Skeletal muscle satellite cell (primary cell): ENCODE measurements around the gene CP.

ENCODE experiments used
- H3K27me3 ChIP-seq: 2 replicates; pipeline ENCODE4 v1.7.0; 2013; ENCODE audit warnings: low read length; ENCODE audit not compliant: control insufficient read depth, insufficient read depth
- H3K36me3 ChIP-seq: 2 replicates; pipeline ENCODE4 v1.7.0; 2013; ENCODE audit warnings: mild to moderate bottlenecking, control low read depth, low read length; ENCODE audit not compliant: insufficient read depth
- H3K4me1 ChIP-seq: 2 replicates; pipeline ENCODE4 v1.7.0; 2013; ENCODE audit warnings: low read length; ENCODE audit not compliant: control insufficient read depth, insufficient read depth
- H3K4me2 ChIP-seq: 2 replicates; pipeline ENCODE4 v1.7.0; 2013; ENCODE audit warnings: mild to moderate bottlenecking, low read length
- H3K4me3 ChIP-seq: 2 replicates; pipeline ENCODE4 v1.7.0; 2013; ENCODE audit warnings: low read length
- H3K9ac ChIP-seq: 2 replicates; pipeline ENCODE4 v1.7.0; 2013; ENCODE audit warnings: mild to moderate bottlenecking, low read depth, low read length, moderate library complexity
- H3K9me3 ChIP-seq: replicated peaks from 2 replicates; pipeline ENCODE4 v1.7.0; 2013; ENCODE audit warnings: mild to moderate bottlenecking, control low read depth, low read length

The CP gene

DNA sequence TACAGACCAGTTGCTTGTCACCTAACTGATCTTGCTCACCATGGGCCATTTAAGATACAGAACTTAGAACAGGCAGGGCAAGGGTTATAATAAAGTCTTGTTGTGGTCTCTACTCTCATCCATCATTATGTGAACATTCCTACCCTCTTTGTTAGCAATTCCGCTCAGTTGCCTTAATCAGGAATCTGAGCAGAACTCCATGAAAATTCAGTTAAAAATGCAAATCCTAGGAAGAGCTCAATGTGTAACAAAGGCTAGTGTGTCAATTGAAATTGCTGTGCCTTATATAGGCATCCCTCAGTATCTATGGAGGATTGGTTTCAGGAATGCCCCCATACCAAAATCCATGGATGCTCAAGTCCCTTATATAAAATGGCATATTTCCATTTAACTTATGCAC lies 44.5 kb downstream of the CP start:
- peaks cover 26% of the 10 kb centered on the region for H3K4me1 ChIP-seq
- no peak overlapping the region for H3K4me3 ChIP-seq
- H3K4me2 ChIP-seq = no peak overlapping the region
- no peaks in the 10 kb centered on the region for H3K27me3 ChIP-seq
- H3K9me3 ChIP-seq = no peaks in the 10 kb centered on the region
- H3K9ac ChIP-seq = no peak overlapping the region
- H3K36me3 ChIP-seq = peaks cover 12% of the 10 kb centered on the region

DNA sequence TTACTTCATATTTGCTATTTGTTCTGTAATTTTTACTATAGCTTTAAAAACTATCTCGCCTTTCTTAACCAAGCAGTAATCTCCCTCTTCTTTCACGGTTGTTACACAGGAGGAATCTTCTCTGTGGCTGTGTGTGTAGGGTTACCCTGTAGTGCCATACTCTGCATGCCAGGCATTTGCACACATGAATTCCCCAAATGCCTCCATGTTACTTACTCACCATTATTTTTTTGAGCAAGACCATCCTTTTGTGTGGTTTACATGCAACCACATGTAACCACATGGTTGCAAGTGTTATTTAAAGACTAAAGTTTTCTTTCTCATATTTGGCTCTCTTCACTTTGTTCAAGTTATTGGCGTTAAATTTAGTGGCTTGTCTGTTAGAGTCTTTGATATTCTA lies 46.7 kb downstream of the CP start:
- no peak overlapping the region for H3K4me3 ChIP-seq
- peaks cover 16% of the 10 kb centered on the region for H3K4me1 ChIP-seq
- no peaks in the 10 kb centered on the region for H3K27me3 ChIP-seq
- no peaks in the 10 kb centered on the region for H3K9me3 ChIP-seq
- H3K36me3 ChIP-seq = peaks cover 24% of the 10 kb centered on the region
- no peak overlapping the region for H3K4me2 ChIP-seq
- no peak overlapping the region for H3K9ac ChIP-seq

DNA sequence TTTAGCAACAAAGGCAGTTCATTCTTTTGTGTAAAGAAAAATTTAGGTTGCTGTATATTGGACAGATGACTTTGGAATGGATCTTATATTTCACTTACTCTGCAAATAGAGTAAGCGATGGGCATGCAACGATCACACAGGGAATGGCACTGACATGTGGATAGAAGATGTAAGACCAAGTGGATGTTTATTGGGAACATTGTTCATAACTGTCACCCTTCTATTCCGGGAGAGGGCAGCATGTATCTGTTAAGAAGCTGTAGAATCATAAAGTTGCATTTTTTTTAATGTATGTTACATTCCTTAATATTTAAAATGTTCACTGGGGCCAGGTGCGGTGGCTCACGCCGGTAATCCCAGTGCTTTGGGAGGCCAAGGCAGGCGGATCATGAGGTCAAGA lies 51.0 kb downstream of the CP start:
- Histone ChIP-seq H3K27me3 (no peaks in the 10 kb centered on the region), H3K4me3 (no peak overlapping the region), H3K9ac (no peak overlapping the region), H3K4me1 (no peaks in the 10 kb centered on the region), H3K36me3 (peaks cover 46% of the 10 kb centered on the region), H3K4me2 (no peak overlapping the region), H3K9me3 (no peaks in the 10 kb centered on the region)

DNA sequence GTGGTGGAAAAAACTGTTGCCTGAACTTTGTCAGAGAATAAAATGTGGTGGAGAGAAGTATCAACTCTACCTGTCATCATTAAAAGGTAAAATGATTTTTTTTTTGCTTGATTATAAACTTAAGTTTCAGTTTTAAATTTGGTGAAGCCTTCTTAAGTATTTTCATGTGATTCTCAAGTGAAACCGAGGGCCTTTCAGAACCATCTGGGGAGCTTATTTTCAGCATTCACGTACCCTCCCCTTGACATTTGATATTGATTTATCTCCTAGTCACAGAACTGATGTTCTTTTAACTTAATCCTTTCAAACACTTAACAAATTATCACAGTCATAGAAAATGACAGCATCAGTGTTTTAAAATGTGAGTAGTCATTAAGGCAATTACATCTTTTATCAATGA lies 53.7 kb downstream of the CP start:
- H3K4me2 ChIP-seq = no peak overlapping the region
- no peaks in the 10 kb centered on the region for H3K27me3 ChIP-seq
- H3K36me3 ChIP-seq = peaks cover 67% of the 10 kb centered on the region
- no peaks in the 10 kb centered on the region for H3K4me1 ChIP-seq
- H3K9ac ChIP-seq = no peak overlapping the region
- no peaks in the 10 kb centered on the region for H3K9me3 ChIP-seq
- no peak overlapping the region for H3K4me3 ChIP-seq

DNA sequence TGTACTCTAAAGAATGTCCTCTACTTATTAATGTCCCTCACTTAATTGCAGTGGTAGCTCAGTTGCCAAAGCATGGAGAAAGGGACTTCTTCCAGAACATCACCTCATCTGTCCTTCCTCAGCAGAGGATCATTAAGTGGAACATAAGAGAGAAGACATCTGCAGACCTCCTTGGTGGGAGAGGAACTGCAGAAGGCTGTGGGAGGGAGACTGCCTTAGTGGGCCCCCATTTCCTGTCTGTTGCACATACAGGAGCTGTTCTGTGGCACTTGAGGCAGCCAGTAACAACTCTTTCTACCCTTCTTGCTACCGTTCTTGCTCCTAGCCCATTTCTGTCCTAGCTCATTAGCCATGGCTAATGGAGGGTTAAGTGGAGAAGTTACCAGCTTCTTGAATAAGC lies 58.6 kb downstream of the CP start:
- no peak overlapping the region for H3K9ac ChIP-seq
- H3K9me3 ChIP-seq = no peaks in the 10 kb centered on the region
- H3K4me1 ChIP-seq = no peaks in the 10 kb centered on the region
- H3K27me3 ChIP-seq = no peaks in the 10 kb centered on the region
- H3K36me3 ChIP-seq = peaks cover 56% of the 10 kb centered on the region
- no peak overlapping the region for H3K4me2 ChIP-seq
- no peak overlapping the region for H3K4me3 ChIP-seq

DNA sequence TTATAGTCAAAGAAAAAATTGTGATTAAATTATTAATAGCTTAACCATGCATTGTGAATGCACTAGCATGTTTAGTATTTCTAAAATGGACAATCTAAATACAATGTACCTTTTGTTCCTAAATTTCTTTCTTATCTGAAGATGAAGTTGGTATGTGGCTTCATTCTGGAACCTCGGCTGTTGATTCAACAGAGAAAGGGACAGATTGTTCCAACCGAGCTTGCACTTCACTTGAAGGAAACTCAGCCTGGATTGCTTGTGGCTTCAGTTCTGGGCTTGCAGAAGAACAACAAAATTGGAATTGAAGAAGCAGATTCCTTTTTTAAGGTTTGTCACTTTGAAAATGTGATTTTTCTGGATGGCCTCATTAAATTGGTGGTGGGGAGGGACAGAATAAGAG lies 59.6 kb downstream of the CP start:
- H3K27me3 ChIP-seq = no peaks in the 10 kb centered on the region
- no peaks in the 10 kb centered on the region for H3K4me1 ChIP-seq
- H3K4me2 ChIP-seq = no peak overlapping the region
- H3K9me3 ChIP-seq = no peaks in the 10 kb centered on the region
- H3K9ac ChIP-seq = no peak overlapping the region
- H3K36me3 ChIP-seq = peaks cover 46% of the 10 kb centered on the region
- no peak overlapping the region for H3K4me3 ChIP-seq

DNA sequence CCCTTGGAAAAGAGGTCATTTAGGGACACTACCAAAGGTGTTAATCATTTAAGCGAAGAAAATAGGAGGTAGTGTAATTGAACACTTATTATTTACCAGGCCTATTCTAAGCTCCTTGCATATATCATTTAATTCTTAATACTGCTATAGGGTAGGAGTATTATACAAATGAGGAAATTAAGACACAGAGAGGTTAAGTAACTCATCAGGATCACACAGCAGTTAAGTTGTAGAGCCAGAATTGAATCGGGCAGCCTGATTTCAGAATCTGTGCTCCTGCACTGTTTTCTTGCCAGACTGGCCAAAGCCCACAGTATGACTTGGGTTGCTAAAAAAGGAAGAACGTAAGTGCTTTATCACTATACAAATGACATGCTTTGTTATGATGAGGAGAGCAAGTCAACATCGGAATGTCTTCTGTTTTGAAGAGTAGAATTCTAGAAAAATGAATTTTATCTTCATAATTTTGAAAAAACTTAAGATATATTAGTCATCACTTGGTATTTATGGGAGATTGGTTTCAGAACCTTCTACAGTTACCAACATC lies 60.8 kb downstream of the CP start:
- Histone ChIP-seq H3K9ac (no peak overlapping the region), H3K4me3 (no peak overlapping the region), H3K27me3 (no peaks in the 10 kb centered on the region), H3K9me3 (no peaks in the 10 kb centered on the region), H3K36me3 (peaks cover 49% of the 10 kb centered on the region), H3K4me1 (no peaks in the 10 kb centered on the region), H3K4me2 (no peak overlapping the region)

DNA sequence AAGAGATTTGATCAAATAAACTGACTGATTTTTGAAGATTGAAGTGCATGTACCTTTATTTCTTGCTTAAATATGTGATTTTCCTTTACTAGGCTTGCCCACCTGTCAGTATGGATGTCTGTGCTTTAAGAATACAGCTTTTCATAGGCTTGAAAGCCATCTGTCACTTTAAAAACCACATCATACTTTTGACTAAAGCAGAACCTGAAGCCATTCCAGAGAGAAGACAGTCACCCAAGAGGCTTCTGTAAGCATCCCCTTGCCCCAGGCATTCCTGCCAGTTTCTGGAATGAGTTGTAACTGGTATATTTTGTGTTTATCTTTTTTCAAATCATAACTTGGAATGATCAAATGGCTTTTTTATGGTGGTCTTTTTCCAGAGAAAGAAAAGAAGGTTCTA lies 68.2 kb downstream of the CP start:
- H3K9ac ChIP-seq = no peak overlapping the region
- H3K27me3 ChIP-seq = no peaks in the 10 kb centered on the region
- no peak overlapping the region for H3K4me2 ChIP-seq
- peaks cover 16% of the 10 kb centered on the region for H3K4me1 ChIP-seq
- H3K4me3 ChIP-seq = no peak overlapping the region
- peaks cover 48% of the 10 kb centered on the region for H3K36me3 ChIP-seq
- H3K9me3 ChIP-seq = no peaks in the 10 kb centered on the region

DNA sequence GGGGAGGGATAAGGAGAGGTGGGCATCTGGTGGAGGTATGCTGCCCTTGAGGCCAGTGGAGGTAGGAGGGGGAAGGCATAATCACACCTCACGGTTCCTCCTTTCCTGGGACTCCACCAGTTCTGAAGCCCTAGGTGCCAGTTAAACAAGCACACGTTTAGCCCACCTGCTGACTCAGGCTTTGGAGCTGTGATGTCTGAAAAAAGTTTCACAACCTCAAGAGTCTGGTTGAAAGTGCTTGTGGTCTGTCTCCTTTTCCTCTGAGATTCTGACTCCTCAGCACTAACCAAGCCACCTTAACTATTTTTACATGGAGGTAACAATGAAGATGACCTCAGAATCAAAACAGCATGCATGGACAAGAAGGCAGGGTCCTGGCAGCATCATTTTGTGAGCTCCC lies 69.2 kb downstream of the CP start:
- H3K9me3 ChIP-seq = no peaks in the 10 kb centered on the region
- no peak overlapping the region for H3K9ac ChIP-seq
- H3K4me1 ChIP-seq = peaks cover 16% of the 10 kb centered on the region
- H3K36me3 ChIP-seq = peaks cover 45% of the 10 kb centered on the region
- H3K27me3 ChIP-seq = no peaks in the 10 kb centered on the region
- no peak overlapping the region for H3K4me3 ChIP-seq
- no peak overlapping the region for H3K4me2 ChIP-seq

DNA sequence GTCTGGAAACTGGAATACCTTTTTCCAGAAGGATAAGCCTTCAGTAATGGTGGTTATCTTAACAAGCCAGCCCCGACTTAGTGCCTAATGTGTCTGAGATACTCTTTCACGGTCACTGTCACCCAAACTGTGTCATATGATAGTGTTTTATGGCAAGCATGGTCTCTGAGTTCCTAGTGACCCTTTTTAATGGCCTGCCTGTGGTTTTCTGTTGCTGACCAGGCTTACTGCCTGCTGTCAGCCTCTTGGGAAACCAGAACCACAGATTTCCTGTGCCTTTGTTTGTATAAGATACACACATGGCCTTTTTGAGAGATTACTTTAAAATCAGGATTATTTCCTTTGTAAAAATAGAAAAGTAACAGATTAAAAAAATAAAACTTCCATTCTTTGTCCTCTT lies 69.8 kb downstream of the CP start:
- no peak overlapping the region for H3K9ac ChIP-seq
- no peak overlapping the region for H3K4me3 ChIP-seq
- H3K4me2 ChIP-seq = peak overlapping the region; percentile 23
- H3K4me1 ChIP-seq = peaks cover 16% of the 10 kb centered on the region
- H3K9me3 ChIP-seq = no peaks in the 10 kb centered on the region
- H3K27me3 ChIP-seq = no peaks in the 10 kb centered on the region
- H3K36me3 ChIP-seq = peaks cover 45% of the 10 kb centered on the region

DNA sequence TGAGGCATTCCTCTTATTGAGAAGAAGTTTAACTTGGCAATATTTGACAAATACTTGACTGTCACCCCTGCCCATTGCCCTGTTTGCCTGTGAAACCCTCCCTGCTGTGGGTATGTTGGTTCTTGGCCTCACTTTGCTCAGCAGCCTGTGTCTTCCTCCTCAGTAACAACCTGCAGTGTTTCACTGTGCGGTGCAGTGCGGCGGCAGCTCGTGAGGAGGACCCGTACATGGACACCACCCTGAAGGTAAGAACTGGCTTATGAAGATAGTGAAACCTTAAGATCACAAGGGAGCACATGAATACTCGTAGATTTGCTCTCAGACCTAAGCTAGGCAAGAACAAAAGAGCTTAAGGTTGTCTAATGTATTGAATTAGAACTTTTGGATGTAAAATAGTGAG lies 71.2 kb downstream of the CP start:
- no peak overlapping the region for H3K4me2 ChIP-seq
- H3K4me3 ChIP-seq = no peak overlapping the region
- H3K36me3 ChIP-seq = peaks cover 47% of the 10 kb centered on the region
- H3K27me3 ChIP-seq = no peaks in the 10 kb centered on the region
- H3K9ac ChIP-seq = no peak overlapping the region
- H3K9me3 ChIP-seq = no peaks in the 10 kb centered on the region
- peaks cover 16% of the 10 kb centered on the region for H3K4me1 ChIP-seq

DNA sequence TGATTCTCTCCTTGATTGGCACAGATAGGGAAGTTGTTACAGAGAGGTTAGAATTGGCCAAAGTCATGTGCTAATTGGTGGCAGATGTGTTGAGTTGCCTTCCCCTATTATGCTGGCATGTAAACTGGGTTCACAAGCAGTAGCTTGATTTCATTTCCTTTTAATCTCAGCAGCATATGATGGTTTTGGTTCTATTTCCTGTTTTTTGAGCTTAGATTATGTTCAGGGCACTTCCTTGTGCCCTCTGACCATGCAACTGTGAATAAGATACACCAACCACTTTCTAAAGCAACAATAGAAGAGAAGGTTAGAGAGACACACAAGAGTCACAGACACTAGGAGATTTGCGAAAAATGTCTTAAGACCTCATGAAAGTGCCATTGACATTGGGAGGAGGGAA lies 75.7 kb downstream of the CP start:
- Histone ChIP-seq H3K9ac (no peak overlapping the region), H3K4me1 (no peaks in the 10 kb centered on the region), H3K27me3 (no peaks in the 10 kb centered on the region), H3K4me2 (no peak overlapping the region), H3K36me3 (peaks cover 52% of the 10 kb centered on the region), H3K4me3 (no peak overlapping the region), H3K9me3 (no peaks in the 10 kb centered on the region)
